Chondrocyte (in vitro differentiated cells): ENCODE measurements around the gene DGKI. TPM values are rescaled to one million over a fixed set of nuclear protein-coding genes. Genes with fewer than 3 reads are reported as not detected.

Experiments
- DNase-seq: peaks from one replicate; pipeline ENCODE4 v3.0.0; 2021; ENCODE audit warnings: mixed read lengths, low spot score
- H3K27ac Mint-ChIP-seq: one replicate; pipeline ENCODE4 v1.8.0; 2021; ENCODE audit warnings: mild to moderate bottlenecking, moderate library complexity, mixed read lengths; ENCODE audit not compliant: unreplicated experiment
- H3K27me3 Mint-ChIP-seq: 2 replicates; pipeline ENCODE4 v1.8.0; 2021; ENCODE audit warnings: low read depth, mixed read lengths
- H3K36me3 Mint-ChIP-seq: 2 replicates; pipeline ENCODE4 v1.8.0; 2021; ENCODE audit warnings: low read depth, mixed read lengths
- H3K4me1 Mint-ChIP-seq: 2 replicates; pipeline ENCODE4 v1.8.0; 2021; ENCODE audit warnings: low read depth, mild to moderate bottlenecking, mixed read lengths
- H3K4me3 Mint-ChIP-seq: one replicate; pipeline ENCODE4 v1.8.0; 2021; ENCODE audit warnings: mild to moderate bottlenecking, moderate library complexity, mixed read lengths; ENCODE audit not compliant: unreplicated experiment
- H3K9me3 Mint-ChIP-seq: 2 replicates; pipeline ENCODE4 v1.8.0; 2021; ENCODE audit warnings: low read depth, mixed read lengths
- total RNA-seq: library from RNA; stranded (reverse); gene quantifications from 3 replicates; pipeline ENCODE4 v1.2.1, GENCODE V29; 2021
- TF ChIP-seq, protein P1 (sequence below): fragments of 200-600 bp; sonication (generic); IDR thresholded peaks from 2 replicates; pipeline ENCODE4 v1.5.0; 2021; ENCODE audit warnings: antibody characterized with exemption, mild to moderate bottlenecking, moderate library complexity

The DGKI gene
- total RNA-seq, 1 donor from 2014 or later, result 15.3 TPM

DNA sequence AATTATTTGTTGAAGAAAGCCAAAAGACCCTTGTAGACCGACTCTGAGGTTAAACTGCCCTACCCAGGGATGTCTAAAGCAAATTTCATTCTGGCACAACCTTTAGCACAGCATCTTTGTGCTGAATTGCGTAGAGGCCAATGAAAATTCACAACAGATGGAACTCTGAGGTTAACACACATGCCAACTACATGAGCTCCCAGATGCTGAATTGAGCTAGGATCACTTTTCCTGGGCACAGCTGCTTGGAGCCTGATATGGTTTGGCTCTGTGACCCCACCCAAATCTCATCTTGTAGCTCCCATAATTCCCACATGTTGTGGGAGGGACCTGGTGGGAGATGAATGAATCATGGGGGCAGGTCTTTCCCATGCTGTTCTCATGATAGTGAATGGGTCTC, 345.2 kb downstream of the DGKI start:
- Mint-ChIP-seq H3K9me3 (no peaks in the 10 kb centered on the region), H3K4me1 (peaks cover 10% of the 10 kb centered on the region), H3K4me3 (no peak overlapping the region), H3K36me3 (peaks cover 12% of the 10 kb centered on the region), H3K27me3 (no peaks in the 10 kb centered on the region), H3K27ac (no peak overlapping the region)
- DNase-seq, result no peak
- TF ChIP-seq, protein P1, sequence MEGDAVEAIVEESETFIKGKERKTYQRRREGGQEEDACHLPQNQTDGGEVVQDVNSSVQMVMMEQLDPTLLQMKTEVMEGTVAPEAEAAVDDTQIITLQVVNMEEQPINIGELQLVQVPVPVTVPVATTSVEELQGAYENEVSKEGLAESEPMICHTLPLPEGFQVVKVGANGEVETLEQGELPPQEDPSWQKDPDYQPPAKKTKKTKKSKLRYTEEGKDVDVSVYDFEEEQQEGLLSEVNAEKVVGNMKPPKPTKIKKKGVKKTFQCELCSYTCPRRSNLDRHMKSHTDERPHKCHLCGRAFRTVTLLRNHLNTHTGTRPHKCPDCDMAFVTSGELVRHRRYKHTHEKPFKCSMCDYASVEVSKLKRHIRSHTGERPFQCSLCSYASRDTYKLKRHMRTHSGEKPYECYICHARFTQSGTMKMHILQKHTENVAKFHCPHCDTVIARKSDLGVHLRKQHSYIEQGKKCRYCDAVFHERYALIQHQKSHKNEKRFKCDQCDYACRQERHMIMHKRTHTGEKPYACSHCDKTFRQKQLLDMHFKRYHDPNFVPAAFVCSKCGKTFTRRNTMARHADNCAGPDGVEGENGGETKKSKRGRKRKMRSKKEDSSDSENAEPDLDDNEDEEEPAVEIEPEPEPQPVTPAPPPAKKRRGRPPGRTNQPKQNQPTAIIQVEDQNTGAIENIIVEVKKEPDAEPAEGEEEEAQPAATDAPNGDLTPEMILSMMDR, result no peak

DNA sequence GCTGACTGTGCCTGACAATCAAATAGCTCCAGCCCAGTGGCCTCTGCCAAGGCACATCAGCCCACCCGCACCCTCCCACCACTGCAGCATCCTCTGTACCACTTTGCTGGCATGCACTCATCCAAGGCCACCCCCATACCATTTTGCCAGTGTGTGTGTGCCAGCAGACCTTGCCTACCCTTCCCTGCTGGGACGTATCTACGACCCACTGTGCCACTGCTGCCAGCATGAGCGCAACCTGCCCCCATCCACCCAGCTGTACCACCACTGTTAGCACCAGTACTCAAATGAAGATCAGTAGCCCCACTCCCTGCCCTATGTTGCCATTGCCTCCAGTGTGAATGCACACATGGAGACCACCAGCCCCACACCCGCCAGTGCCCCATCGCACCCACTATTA, 353.9 kb downstream of the DGKI start:
- TF ChIP-seq, protein P1, result no peak
- Mint-ChIP-seq H3K36me3 (peaks cover 21% of the 10 kb centered on the region), H3K4me1 (peaks cover 28% of the 10 kb centered on the region), H3K9me3 (peaks cover 26% of the 10 kb centered on the region), H3K27me3 (no peaks in the 10 kb centered on the region), H3K4me3 (no peak overlapping the region), H3K27ac (no peak overlapping the region)
- DNase-seq, result peak; percentile 61

DNA sequence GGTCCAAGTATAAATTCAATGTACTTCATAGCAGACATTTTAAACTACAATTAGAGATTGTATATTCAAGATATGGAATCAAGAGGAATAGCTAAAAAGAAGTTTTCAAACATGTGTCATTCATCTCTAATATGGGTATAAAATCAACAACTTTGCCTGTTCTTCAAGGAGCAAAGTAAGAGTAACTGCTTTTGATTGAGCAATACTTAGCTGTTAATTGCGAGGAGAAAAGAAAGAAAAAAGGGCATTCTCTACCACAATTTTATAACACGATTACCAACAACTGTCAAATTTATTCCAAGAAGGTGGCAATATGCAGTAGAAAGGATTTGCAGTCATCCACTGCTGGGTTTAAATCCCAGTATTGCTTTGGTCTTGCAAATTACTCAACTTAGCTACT, 356.9 kb downstream of the DGKI start:
- no peak for DNase-seq

DNA sequence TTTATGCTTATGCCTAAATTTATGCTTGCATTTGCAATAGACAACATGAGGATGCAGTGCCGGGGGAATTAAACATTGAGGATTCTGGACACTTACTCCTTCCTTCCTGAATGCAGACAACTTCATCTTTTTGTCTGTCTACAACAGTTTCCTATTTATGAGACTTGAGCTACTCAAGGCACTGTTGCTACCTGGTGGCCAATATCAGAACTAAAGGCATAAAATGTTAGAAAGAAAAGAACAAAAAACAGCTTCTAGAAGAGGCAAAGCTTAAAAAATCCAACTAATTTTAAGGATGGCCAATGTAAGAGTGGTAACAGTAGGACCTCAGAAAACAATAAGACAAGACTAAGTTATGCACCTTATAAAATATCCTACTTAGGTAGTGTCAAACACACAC, 358.7 kb downstream of the DGKI start:
- peaks cover 10% of the 10 kb centered on the region for H3K36me3 Mint-ChIP-seq
- no peaks in the 10 kb centered on the region for H3K27me3 Mint-ChIP-seq
- DNase-seq, result no peak
- no peak overlapping the region for H3K27ac Mint-ChIP-seq
- peaks cover 13% of the 10 kb centered on the region for H3K4me1 Mint-ChIP-seq
- no peak overlapping the region for H3K4me3 Mint-ChIP-seq
- TF ChIP-seq, protein P1, result peak; percentile 51
- peaks cover 2% of the 10 kb centered on the region for H3K9me3 Mint-ChIP-seq

More for the DNA sequence above, 356.9 kb downstream of the DGKI start:
- Mint-ChIP-seq H3K27ac (no peak overlapping the region), H3K36me3 (peaks cover 14% of the 10 kb centered on the region), H3K9me3 (peaks cover 15% of the 10 kb centered on the region), H3K4me3 (no peak overlapping the region), H3K4me1 (peaks cover 21% of the 10 kb centered on the region), H3K27me3 (no peaks in the 10 kb centered on the region)
- TF ChIP-seq, protein P1, result no peak

- DNase-seq, result no peak
- H3K27ac Mint-ChIP-seq, result no peak overlapping the region
- H3K36me3 Mint-ChIP-seq, result peaks cover 7% of the 10 kb centered on the region
- H3K4me1 Mint-ChIP-seq, result peaks cover 29% of the 10 kb centered on the region
- H3K9me3 Mint-ChIP-seq, result peaks cover 6% of the 10 kb centered on the region
- H3K4me3 Mint-ChIP-seq, result no peak overlapping the region
- H3K27me3 Mint-ChIP-seq, result no peaks in the 10 kb centered on the region
- TF ChIP-seq, protein P1, result no peak
Measured at GRCh38 chr7:137485818-137486217, 361.0 kb downstream of the DGKI start.
